IMR-90 (cell line): ENCODE data around the gene CEACAM16. TPM values are rescaled to one million over a fixed set of nuclear protein-coding genes. Genes with fewer than 3 reads are reported as not detected.
A peak's percentile ranks its signal among the peaks of the same experiment; 100 is the strongest.

ENCODE experiments used
- ATAC-seq: fragments of 200-7000 bp; cut with Tn5 transposase; 2 replicates; pipeline ENCODE4 v1.9.1; 2020; ENCODE audit warnings: low read depth, mild to moderate bottlenecking, moderate library complexity
- BruUV-seq: library from RNA; stranded (reverse); fragments of 400-500 nt; replicated peaks from 2 replicates; lab custom pipeline; 2021; lab: Mats Ljungman, UMichigan
- CTCF ChIA-PET: fragments of 300-600 bp; formaldehyde crosslinking; extraction: SDS; loops from one replicate; lab custom pipeline; 2021; ENCODE audit warnings: antibody characterized with exemption; lab: Yijun Ruan, JAX
- POLR2A ChIA-PET: fragments of 300-600 bp; sonication (Branson Sonifier 250); formaldehyde crosslinking; loops from one replicate; lab custom pipeline; 2022; ENCODE audit warnings: antibody characterized with exemption; ENCODE audit not compliant: unreplicated experiment; lab: Charles Lee
- DNase-seq: peaks from one replicate; pipeline ENCODE4 v3.0.0; 2013
- H2AFZ ChIP-seq: replicated peaks from 2 replicates; pipeline ENCODE3; 2013; ENCODE audit warnings: low read length, mild to moderate bottlenecking; ENCODE audit not compliant: poor library complexity
- H2AK5ac ChIP-seq: 2 replicates; pipeline ENCODE4 v1.6.1; 2013; ENCODE audit warnings: low read depth, low read length, inconsistent platforms
- H2AK9ac ChIP-seq: replicated peaks from 2 replicates; pipeline ENCODE3; 2013; ENCODE audit warnings: mild to moderate bottlenecking, low read depth, low read length, moderate library complexity; ENCODE audit not compliant: poor library complexity
- H2BK120ac ChIP-seq: 2 replicates; pipeline ENCODE4 v1.6.1; 2013; ENCODE audit warnings: low read depth, low read length, inconsistent platforms
- H2BK15ac ChIP-seq: 3 replicates; pipeline ENCODE4 v1.6.1; 2013; ENCODE audit warnings: low read depth, low read length, inconsistent platforms
- H2BK20ac ChIP-seq: 2 replicates; pipeline ENCODE4 v1.6.1; 2013; ENCODE audit warnings: low read depth, mild to moderate bottlenecking, inconsistent platforms, low read length, moderate library complexity
- H2BK5ac ChIP-seq: 2 replicates; pipeline ENCODE4 v1.6.1; 2013; ENCODE audit warnings: mild to moderate bottlenecking, low read depth, low read length, inconsistent platforms; ENCODE audit not compliant: poor library complexity, severe bottlenecking
- H3K14ac ChIP-seq: replicated peaks from 2 replicates; pipeline ENCODE4 v1.6.1; 2013; ENCODE audit warnings: low read depth, low read length, inconsistent platforms
- H3K18ac ChIP-seq: 2 replicates; pipeline ENCODE4 v1.6.1; 2013; ENCODE audit warnings: low read depth, low read length, control low read depth
- H3K23ac ChIP-seq: 2 replicates; pipeline ENCODE4 v1.6.1; 2013; ENCODE audit warnings: low read depth, low read length, inconsistent platforms
- H3K27ac ChIP-seq: 2 replicates; pipeline ENCODE4 v1.5.1; 2013; ENCODE audit warnings: mild to moderate bottlenecking, control low read depth, low read length; ENCODE audit not compliant: insufficient read depth
- H3K27me3 ChIP-seq: 2 replicates; pipeline ENCODE4 v1.6.1; 2013; ENCODE audit warnings: low read length; ENCODE audit not compliant: control insufficient read depth, insufficient read depth
- H3K36me3 ChIP-seq: 2 replicates; pipeline ENCODE4 v1.6.1; 2013; ENCODE audit warnings: low read length, mixed read lengths; ENCODE audit not compliant: control insufficient read depth, insufficient read depth
- H3K4ac ChIP-seq: 2 replicates; pipeline ENCODE4 v1.6.1; 2013; ENCODE audit warnings: low read depth, low read length, inconsistent platforms
- H3K4me1 ChIP-seq: 2 replicates; pipeline ENCODE4 v1.6.1; 2013; ENCODE audit warnings: low read length, mixed read lengths; ENCODE audit not compliant: control insufficient read depth, insufficient read depth
- H3K4me2 ChIP-seq: 2 replicates; pipeline ENCODE4 v1.6.1; 2013; ENCODE audit warnings: low read depth, mild to moderate bottlenecking, control low read depth, low read length, moderate library complexity
- H3K4me3 ChIP-seq: 2 replicates; pipeline ENCODE4 v1.5.1; 2013; ENCODE audit warnings: low read depth, mild to moderate bottlenecking, control low read depth, low read length, moderate library complexity; ENCODE audit not compliant: insufficient read depth
- H3K56ac ChIP-seq: 2 replicates; pipeline ENCODE4 v1.6.1; 2013; ENCODE audit warnings: low read length, inconsistent platforms; ENCODE audit not compliant: insufficient read depth; ENCODE audit errors: extremely low read depth
- H3K79me1 ChIP-seq, 2 experiments: 2 replicates each; pipeline ENCODE4 v1.6.1; 2013; ENCODE audit warnings: low read length in 2 of 2, inconsistent platforms in 1 of 2, low read depth in 1 of 2
- H3K9ac ChIP-seq: 2 replicates; pipeline ENCODE4 v1.6.1; 2013; ENCODE audit warnings: low read depth, low read length, control low read depth
- H3K9me1 ChIP-seq: 2 replicates; pipeline ENCODE4 v1.6.1; 2013; ENCODE audit warnings: low read length, inconsistent platforms; ENCODE audit not compliant: insufficient read depth
- H3K9me3 ChIP-seq: 2 replicates; pipeline ENCODE4 v1.6.1; 2013; ENCODE audit warnings: low read length; ENCODE audit not compliant: control insufficient read depth, insufficient read depth
- H4K20me1 ChIP-seq: 2 replicates; pipeline ENCODE4 v1.6.1; 2013; ENCODE audit warnings: low read length, inconsistent platforms; ENCODE audit not compliant: insufficient read depth
- H4K5ac ChIP-seq: 2 replicates; pipeline ENCODE4 v1.6.1; 2013; ENCODE audit warnings: mild to moderate bottlenecking, low read depth, low read length, control low read depth
- H4K8ac ChIP-seq, 2 experiments: 2 replicates each; pipeline ENCODE4 v1.6.1; 2013; ENCODE audit warnings: low read depth in 2 of 2, low read length in 2 of 2, control low read depth in 1 of 2, inconsistent platforms in 1 of 2
- H4K91ac ChIP-seq: 2 replicates; pipeline ENCODE4 v1.6.1; 2013; ENCODE audit warnings: low read depth, low read length, inconsistent platforms; ENCODE audit not compliant: insufficient read depth
- CEBPB ChIP-seq: IDR thresholded peaks from 2 replicates; pipeline ENCODE4 v1.6.1; 2012; ENCODE audit warnings: low read depth, low read length, improper control_type of control experiment
- CHD1 ChIP-seq: IDR thresholded peaks from 2 replicates; pipeline ENCODE4 v1.6.1; 2012; ENCODE audit warnings: low read depth, low read length, improper control_type of control experiment
- ELK1 ChIP-seq: fragments of 150-350 bp; IDR thresholded peaks from 2 replicates; pipeline ENCODE4 v1.6.1; 2016; ENCODE audit warnings: low read depth, mild to moderate bottlenecking, low read length, moderate library complexity, borderline replicate concordance
- MAFK ChIP-seq: IDR thresholded peaks from 2 replicates; pipeline ENCODE4 v1.6.1; 2012; ENCODE audit warnings: low read depth, low read length, improper control_type of control experiment
- MXI1 ChIP-seq: IDR thresholded peaks from 2 replicates; pipeline ENCODE4 v1.6.1; 2012; ENCODE audit warnings: low read depth, mild to moderate bottlenecking, low read length, moderate library complexity, borderline replicate concordance
- NFE2L2 ChIP-seq: fragments of 150-350 bp; IDR thresholded peaks from 2 replicates; pipeline ENCODE4 v1.6.1; 2016; ENCODE audit warnings: low read depth, mild to moderate bottlenecking, low read length
- POLR2A ChIP-seq: IDR thresholded peaks from 2 replicates; pipeline ENCODE4 v1.6.1; 2012; ENCODE audit warnings: mild to moderate bottlenecking, low read depth, low read length
- RAD21 ChIP-seq: IDR thresholded peaks from 2 replicates; pipeline ENCODE4 v1.6.1; 2012; ENCODE audit warnings: low read length, improper control_type of control experiment
- SMC3 ChIP-seq: fragments of 150-350 bp; IDR thresholded peaks from 2 replicates; pipeline ENCODE4 v1.6.1; 2016; ENCODE audit warnings: low read depth, mild to moderate bottlenecking, antibody characterized with exemption, low read length, moderate library complexity
- WGBS, 2 experiments: methylation state at CpG; one replicate each; pipeline versions ENCODE4 v1.1.5 to v1.1.7; 2013; ENCODE audit warnings: missing lambda C conversion rate in 2 of 2; ENCODE audit not compliant: insufficient read length in 1 of 2; ENCODE audit errors: extremely low coverage in 2 of 2; 5-methylcytosine and 5-hydroxymethylcytosine counted together
- dilution Hi-C: fragments of 300-500 bp; cut with HindIII; formaldehyde crosslinking; loops from one replicate; pipeline ENCODE4 v1.14.3; 2018; ENCODE audit warnings: low sequenced_read_pairs; ENCODE audit not compliant: unreplicated experiment
- in situ Hi-C: fragments of 300-500 bp; cut with MboI; formaldehyde crosslinking; loops from 3 replicates; pipeline ENCODE4 v1.14.3; 2019; ENCODE audit warnings: low sequenced_read_pairs, inconsistent platforms, mixed read lengths
- intact Hi-C: fragments of 100-400 bp; cut with micrococcal nuclease; formaldehyde crosslinking; loops from 2 replicates; pipeline ENCODE4 v1.10.0; 2022
- polyA plus RNA-seq, 3 experiments: library from polyadenylated mRNA; depleted of rRNA; stranded (reverse); fragments of >200 nt; gene quantifications; 2 replicates each; pipeline ENCODE4 v1.2.3, GENCODE V29; 2012; ENCODE audit warnings: low replicate concordance in 1 of 3
- total RNA-seq: library from RNA; depleted of rRNA; stranded (reverse); fragments of >200 nt; gene quantifications from 2 replicates; pipeline ENCODE4 v1.2.3, GENCODE V29; 2012

CEACAM16 gene
- total and polyA plus RNA-seq, 2 of the 4 experiments (the other 2 are of a cell fraction), result not detected

DNA sequence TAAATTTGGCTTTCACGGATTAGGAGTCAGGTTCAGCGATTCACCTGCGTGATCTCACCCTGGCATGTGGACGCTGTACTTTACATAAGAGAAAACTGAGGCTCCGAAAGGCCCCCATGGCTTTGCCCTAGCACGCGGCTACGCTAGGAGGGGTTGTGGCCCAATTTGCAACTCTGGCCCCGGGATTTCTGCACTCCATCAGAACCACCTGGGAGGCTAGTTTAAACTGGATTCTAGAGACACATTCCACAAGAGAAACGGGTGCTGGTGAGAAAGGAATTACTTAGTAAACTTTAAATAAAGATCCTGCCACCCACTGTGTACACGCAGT lies 55.8 kb downstream of the CEACAM16 start:
- peaks cover 16% of the 10 kb centered on the region for H3K9me1 ChIP-seq
- H3K4me2 ChIP-seq, result peak overlapping the region; percentile 67
- no peak overlapping the region for H2AFZ ChIP-seq
- H3K18ac ChIP-seq, result peak overlapping the region; percentile 68
- peak overlapping the region; percentile 66 for H3K9ac ChIP-seq
- peak overlapping the region; percentile 82 for H2BK20ac ChIP-seq
- peak overlapping the region; percentile 29 for H2BK120ac ChIP-seq
- TF ChIP-seq RAD21 (no peak), ELK1 (no peak), MXI1 (no peak), CEBPB (no peak), CHD1 (no peak), NFE2L2 (no peak), POLR2A (no peak), SMC3 (no peak), MAFK (no peak)
- H3K56ac ChIP-seq, result peak overlapping the region; percentile 42; the same call in 1 of the 2 replicates
- POLR2A ChIA-PET, result interaction anchor here (0.6 kb wide), 1 partner anchor 38 kb away, joined by 8 read pairs; no protein-coding TSS in a partner anchor
- BruUV-seq, result no TSS peak
- H3K9me3 ChIP-seq, result no peaks in the 10 kb centered on the region
- peak overlapping the region; percentile 71 for H4K5ac ChIP-seq
- H3K23ac ChIP-seq, result peak overlapping the region; percentile 93; the same call in 1 of the 2 replicates
- CTCF ChIA-PET, result interaction anchor here (1.4 kb wide), 1 partner anchor 30 kb away, joined by 4 read pairs; no protein-coding TSS in a partner anchor
- peak overlapping the region; percentile 67 for H3K14ac ChIP-seq
- ATAC-seq, result no peak
- H4K20me1 ChIP-seq, result peaks cover 36% of the 10 kb centered on the region
- intact Hi-C loops, result loop anchor here (5.0 kb wide), 1 partner anchor 32 kb away; no protein-coding TSS in a partner anchor
- peak overlapping the region; percentile 91 for H2AK5ac ChIP-seq
- H4K91ac ChIP-seq, result peak overlapping the region; percentile 78
- H3K27ac ChIP-seq, result peak overlapping the region; percentile 73
- peaks cover 61% of the 10 kb centered on the region for H3K36me3 ChIP-seq
- H2BK5ac ChIP-seq, result peak overlapping the region; percentile 64
- in situ Hi-C loops, result no loop called here
- H3K27me3 ChIP-seq, result no peaks in the 10 kb centered on the region
- H2BK15ac ChIP-seq, result peak overlapping the region; percentile 52; the same call in 1 of the 3 replicates
- H2AK9ac ChIP-seq, result peak overlapping the region; percentile 38
- peaks cover 57% of the 10 kb centered on the region for H3K4me1 ChIP-seq
- H4K8ac ChIP-seq, result peak overlapping the region; percentile 49 to 92
- dilution Hi-C loops, result no loop called here
- peaks cover 27 to 77% of the 10 kb centered on the region in 2 experiments for H3K79me1 ChIP-seq
- peak overlapping the region; percentile 78 for H3K4ac ChIP-seq
- no peak overlapping the region for H3K4me3 ChIP-seq
- DNase-seq, result no peak
- 48% methylated on average over 4 of the region's 11 CpGs; no CpG with 5 or more reads in 1 of the 2 experiments for WGBS, 2 experiments
